ENCODE data around the gene PGM1. TPM values are rescaled to one million over a fixed set of nuclear protein-coding genes. Genes with fewer than 3 reads are reported as not detected.

The PGM1 gene
- total and polyA plus RNA-seq, 9 of the 15 experiments (the other 6 are each of a cell fraction or from before 2014, with no cell fraction given), result 0.03 to 0.31 (median 0.09) TPM; not detected in 5

DNA sequence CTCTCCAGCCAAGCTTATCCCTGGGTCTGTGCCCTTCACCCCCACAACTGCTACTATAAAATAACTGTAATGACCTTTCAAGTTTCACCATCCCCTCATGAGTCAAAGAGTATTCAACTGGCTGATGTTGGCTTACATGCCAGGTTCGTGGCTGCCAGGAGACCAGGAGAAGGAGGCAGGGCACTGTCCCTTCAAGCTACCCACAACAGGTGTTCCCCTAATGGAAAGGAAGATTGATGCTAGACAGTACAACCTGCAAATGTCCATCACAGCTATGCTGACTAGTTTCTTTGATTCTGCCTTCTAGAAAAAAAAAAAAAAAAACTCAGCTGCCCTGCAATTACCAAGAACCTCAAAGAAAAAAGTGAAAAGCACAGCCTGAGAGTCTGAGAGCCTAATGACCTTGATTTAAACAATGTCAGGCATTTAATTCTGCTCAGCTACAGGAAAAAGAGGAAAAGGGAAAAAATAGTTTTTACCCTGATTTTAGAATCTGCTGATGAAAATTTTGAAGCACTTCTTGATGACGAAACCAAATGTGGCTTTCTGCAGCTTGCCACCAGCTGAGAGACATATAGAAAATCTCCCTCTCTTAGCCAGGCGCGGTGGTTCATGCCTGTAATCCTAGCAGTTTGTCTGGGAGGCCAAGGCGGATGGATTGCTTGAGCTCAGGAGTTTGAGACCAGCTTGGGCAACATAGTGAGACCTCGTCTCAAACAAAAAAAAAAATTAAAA lies 97.9 kb downstream of the PGM1 start:
- in situ Hi-C loops (cut with MboI), result no loop called here
- H3K27ac ChIP-seq (ENCODE audit: extremely low read depth, low read depth, low read length), result no peak overlapping the region
- H4K20me1 ChIP-seq (replicated peaks; ENCODE audit: control insufficient read depth, insufficient read depth, low read length), result no peaks in the 10 kb centered on the region
- H3K27me3 ChIP-seq (ENCODE audit: control insufficient read depth in 2 of 2, insufficient read depth in 2 of 2, low read length in 2 of 2), result no peaks in the 10 kb centered on the region
- no TSS peak for BruUV-seq (replicated peaks)
- H3K4me1 ChIP-seq (replicated peaks in 1 of 2; ENCODE audit: control insufficient read depth in 2 of 2, insufficient read depth in 2 of 2, low read length in 2 of 2), result no peaks in the 10 kb centered on the region
- FAIRE-seq (no peak), ATAC-seq (no peak), DNase-seq (ENCODE audit: extremely low read depth in 1 of 4, low spot score in 3 of 4) (no peak)
- H3K36me3 ChIP-seq (ENCODE audit: control insufficient read depth, insufficient read depth, low read length), result no peaks in the 10 kb centered on the region
- TF ChIP-seq GTF2B (IDR thresholded peaks at IDR 0.05; ENCODE audit: extremely low read depth, insufficient read length), result no peak
- H3K4me3 ChIP-seq, result no peak overlapping the region
- ChIA-PET POLR2A (interaction anchor here (0.9 to 1.2 kb wide), 2 partner anchors 23 to 48 kb away, joined by 3 read pairs; no protein-coding TSS in a partner anchor), CTCF (ENCODE audit: low intra/inter-chr PET ratio) (interaction anchor here (0.6 to 0.8 kb wide), 2 partner anchors 294 to 552 kb away, joined by 3 to 7 read pairs; no protein-coding TSS in a partner anchor)
- H2AFZ ChIP-seq (ENCODE audit: low read depth, low read length), result no peak overlapping the region
- H3K9me3 ChIP-seq (replicated peaks; ENCODE audit: control insufficient read depth, insufficient read depth, low read depth, low read length), result no peaks in the 10 kb centered on the region
- H3K4me2 ChIP-seq (ENCODE audit: insufficient read depth, low read length), result no peak overlapping the region
- intact Hi-C loops (cut with micrococcal nuclease), result loop anchor here (5.0 to 10.0 kb wide), 2 partner anchors 224 to 556 kb away; no protein-coding TSS in a partner anchor
- WGBS (ENCODE audit: insufficient coverage, low coverage, missing lambda C conversion rate), result 5% methylated on average over 6 of the region's 6 CpGs
- no peaks in the 10 kb centered on the region for H3K79me2 ChIP-seq (ENCODE audit: control insufficient read depth, insufficient read depth, low read length)
- no peak overlapping the region for H3K9ac ChIP-seq (ENCODE audit: insufficient read depth in 1 of 2, low read depth in 2 of 2, low read length in 2 of 2)
- H3K9me1 ChIP-seq (ENCODE audit: control insufficient read depth, insufficient read depth, low read length), result peaks cover 4% of the 10 kb centered on the region

Data from K562 (cell line).